Stimulated activated CD8-positive, alpha-beta memory T cell treated with anti-CD3 and anti-CD28 coated beads, Interleukin-4, amount 100 ng/mL, for 4 hours (primary cell): ENCODE results near the gene CD79B.
A peak's percentile ranks its signal among the peaks of the same experiment; 100 is the strongest.
"Not testable (repeated sequence)": the region's sequence is repeated elsewhere in the genome, so short reads cannot be mapped to it uniquely, and the experiment has no call there.

Experiments
- DNase-seq, 2 donors: peaks; one replicate each; pipeline ENCODE4 v3.0.0-alpha.2; 2020; ENCODE audit warnings: low read depth in 2 of 2, low spot score in 1 of 2

The CD79B gene

DNA sequence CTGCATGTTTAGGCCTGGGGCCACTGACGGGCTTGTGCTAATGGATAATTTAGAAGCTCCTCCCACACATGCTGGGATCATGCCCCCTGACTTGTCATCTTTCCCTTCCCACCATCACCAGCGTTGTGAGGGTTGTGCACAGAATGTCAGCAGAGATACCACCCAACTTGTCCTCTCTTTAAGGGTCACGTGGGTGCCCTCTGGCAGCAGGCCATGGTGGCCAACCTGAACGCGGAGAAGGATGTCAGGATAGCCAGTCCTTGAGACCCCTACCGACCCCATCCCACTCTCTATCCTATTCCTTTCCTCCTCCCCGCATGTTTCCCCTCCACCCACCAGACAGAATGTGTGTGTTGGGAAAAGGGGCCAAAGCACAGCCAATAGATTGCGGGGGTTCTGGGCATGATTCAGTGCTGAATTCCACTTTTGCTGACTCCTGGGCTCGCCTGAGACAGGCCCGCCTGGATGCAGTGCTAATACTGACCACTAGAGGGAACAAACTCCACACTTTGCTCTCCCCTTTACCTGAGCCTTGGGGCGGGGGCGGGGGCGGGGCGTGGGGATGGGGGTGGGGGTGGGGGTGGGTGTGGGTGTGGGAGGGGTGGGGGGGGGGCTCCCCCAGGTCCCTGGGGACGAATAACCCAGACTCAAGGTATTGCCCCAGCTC lies 50.1 kb downstream of the CD79B start, which contains the start of gene GH2:
TSS of gene GH2 (minus strand) at position 10 of the 667 bp plus-strand sequence. CDS start 143 bp downstream, outside the sequence.
- peak; percentile 11 to 24 for DNase-seq

DNA sequence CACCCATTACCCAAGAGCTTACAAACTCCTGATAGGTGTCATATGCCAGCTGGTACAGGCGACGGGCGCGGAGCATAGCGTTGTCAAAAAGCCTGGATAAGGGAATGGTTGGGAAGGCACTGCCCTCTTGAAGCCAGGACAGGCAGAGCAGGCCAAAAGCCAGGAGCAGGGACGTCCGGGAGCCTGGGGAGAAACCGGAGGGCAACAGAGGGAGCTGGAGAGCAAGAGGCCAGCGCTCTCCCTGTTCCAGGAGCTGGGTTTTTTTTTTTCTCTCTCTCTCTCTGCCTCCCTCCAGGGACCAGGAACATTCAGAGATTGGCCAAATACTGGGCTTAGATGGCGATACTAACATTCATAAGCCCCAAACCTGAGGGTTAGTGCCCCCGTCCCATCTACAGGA lies 50.8 kb downstream of the CD79B start:
- not testable (repeated sequence) for DNase-seq

GRCh38 chr17:63880706-63881105 lies 51.4 kb downstream of the CD79B start:
- DNase-seq = no peak
